H9 (cell line): Measurements from ENCODE around the gene CARMIL3. TPM values are rescaled to one million over a fixed set of nuclear protein-coding genes. Genes with fewer than 3 reads are reported as not detected.

Experiments
- DNase-seq: peaks from one replicate; pipeline ENCODE4 v3.0.0-alpha.2; 2017
- H2AFZ ChIP-seq: one replicate; pipeline ENCODE4 v1.6.1; 2013; ENCODE audit warnings: mild to moderate bottlenecking, low read length, control low read depth, moderate library complexity
- H2AK5ac ChIP-seq: 2 replicates; pipeline ENCODE4 v1.6.1; 2013; ENCODE audit warnings: low read length, control low read depth, mixed read lengths; ENCODE audit not compliant: insufficient read length
- H2BK120ac ChIP-seq: one replicate; pipeline ENCODE4 v1.6.1; 2013; ENCODE audit warnings: low read depth, mild to moderate bottlenecking, low read length, control low read depth, inconsistent platforms; ENCODE audit not compliant: poor library complexity, severe bottlenecking
- H2BK12ac ChIP-seq: 2 replicates; pipeline ENCODE4 v1.6.1; 2013; ENCODE audit warnings: low read length, control low read depth, mixed read lengths, low read depth; ENCODE audit not compliant: insufficient read length
- H2BK15ac ChIP-seq: 2 replicates; pipeline ENCODE4 v1.6.1; 2013; ENCODE audit warnings: low read depth, low read length, control low read depth
- H2BK20ac ChIP-seq: one replicate; pipeline ENCODE4 v1.6.1; 2013; ENCODE audit warnings: low read depth, mild to moderate bottlenecking, low read length, control low read depth, inconsistent platforms; ENCODE audit not compliant: poor library complexity, severe bottlenecking
- H2BK5ac ChIP-seq: 2 replicates; pipeline ENCODE4 v1.6.1; 2013; ENCODE audit warnings: low read length, control low read depth, mixed read lengths; ENCODE audit not compliant: insufficient read length
- H3K14ac ChIP-seq: 2 replicates; pipeline ENCODE4 v1.6.1; 2013; ENCODE audit warnings: low read length, control low read depth; ENCODE audit not compliant: insufficient read depth
- H3K18ac ChIP-seq: 2 replicates; pipeline ENCODE4 v1.6.1; 2013; ENCODE audit warnings: low read depth, mild to moderate bottlenecking, mixed read lengths, low read length, control low read depth; ENCODE audit not compliant: insufficient read length
- H3K23ac ChIP-seq: 2 replicates; pipeline ENCODE4 v1.6.1; 2013; ENCODE audit warnings: low read length, control low read depth, mixed read lengths, low read depth; ENCODE audit not compliant: insufficient read length
- H3K23me2 ChIP-seq: 2 replicates; pipeline ENCODE4 v1.6.1; 2013; ENCODE audit warnings: low read depth, mild to moderate bottlenecking, mixed read lengths, low read length, control low read depth; ENCODE audit not compliant: insufficient read length, poor library complexity, severe bottlenecking
- H3K27ac ChIP-seq: 2 replicates; pipeline ENCODE4 v1.5.1; 2013; ENCODE audit warnings: low read length, control low read depth, mixed read lengths, low read depth; ENCODE audit not compliant: insufficient read length
- H3K27me3 ChIP-seq: 2 replicates; pipeline ENCODE4 v1.6.1; 2013; ENCODE audit warnings: low read length, control low read depth, inconsistent platforms; ENCODE audit not compliant: insufficient read depth
- H3K4ac ChIP-seq: 2 replicates; pipeline ENCODE4 v1.6.1; 2013; ENCODE audit warnings: low read depth, mild to moderate bottlenecking, control low read depth, inconsistent platforms, low read length, moderate library complexity
- H3K4me1 ChIP-seq: 2 replicates; pipeline ENCODE4 v1.6.1; 2013; ENCODE audit warnings: low read length, control low read depth, inconsistent platforms; ENCODE audit not compliant: insufficient read depth
- H3K4me2 ChIP-seq: 2 replicates; pipeline ENCODE4 v1.6.1; 2013; ENCODE audit warnings: low read length, control low read depth, mixed read lengths; ENCODE audit not compliant: insufficient read length, insufficient read depth
- H3K56ac ChIP-seq: 2 replicates; pipeline ENCODE4 v1.6.1; 2013; ENCODE audit warnings: low read depth, mild to moderate bottlenecking, mixed read lengths, low read length, control low read depth; ENCODE audit not compliant: insufficient read length
- H3K79me1 ChIP-seq: 2 replicates; pipeline ENCODE4 v1.6.1; 2013; ENCODE audit warnings: low read depth, mild to moderate bottlenecking, moderate library complexity, low read length, control low read depth, inconsistent platforms; ENCODE audit not compliant: insufficient read depth, poor library complexity, severe bottlenecking
- H3K79me2 ChIP-seq: 2 replicates; pipeline ENCODE4 v1.6.1; 2013; ENCODE audit warnings: low read length, control low read depth, inconsistent platforms; ENCODE audit not compliant: insufficient read depth
- H3K9ac ChIP-seq: 2 replicates; pipeline ENCODE4 v1.6.1; 2013; ENCODE audit warnings: low read length, control low read depth, mixed read lengths; ENCODE audit not compliant: insufficient read length; ENCODE audit errors: extremely low read depth
- H3K9me3 ChIP-seq: one replicate; pipeline ENCODE4 v1.6.1; 2013; ENCODE audit warnings: low read depth, low read length, inconsistent platforms; ENCODE audit not compliant: control insufficient read depth
- H3T11ph ChIP-seq: one replicate; pipeline ENCODE4 v1.6.1; 2013; ENCODE audit warnings: mild to moderate bottlenecking, low read length, control low read depth, inconsistent platforms
- H4K20me1 ChIP-seq: one replicate; pipeline ENCODE4 v1.6.1; 2013; ENCODE audit not compliant: control insufficient read depth, insufficient read length, insufficient read depth
- H4K5ac ChIP-seq: 2 replicates; pipeline ENCODE4 v1.6.1; 2013; ENCODE audit warnings: low read depth, mild to moderate bottlenecking, mixed read lengths, low read length, control low read depth; ENCODE audit not compliant: insufficient read length
- H4K8ac ChIP-seq: replicated peaks from 2 replicates; pipeline ENCODE4 v1.6.1; 2013; ENCODE audit warnings: low read length, control low read depth, mixed read lengths, low read depth; ENCODE audit not compliant: insufficient read length
- H4K91ac ChIP-seq: 2 replicates; pipeline ENCODE4 v1.6.1; 2013; ENCODE audit warnings: low read depth, mild to moderate bottlenecking, moderate library complexity, mixed read lengths, low read length, control low read depth; ENCODE audit not compliant: insufficient read length
- H3K27ac Mint-ChIP-seq, 3 experiments: 2 replicates in 2 of 3; 3 replicates in 1 of 3; pipeline ENCODE4 v1.8.0; 2020 to 2021; ENCODE audit warnings: mixed read lengths in 3 of 3, mild to moderate bottlenecking in 1 of 3, moderate library complexity in 1 of 3
- H3K27me3 Mint-ChIP-seq: 2 replicates; pipeline ENCODE4 v1.8.0; 2021; ENCODE audit warnings: low read depth, mild to moderate bottlenecking, moderate library complexity, mixed read lengths
- H3K36me3 Mint-ChIP-seq, 3 experiments: 2 replicates in 2 of 3; 3 replicates in 1 of 3; pipeline ENCODE4 v1.8.0; 2020 to 2021; ENCODE audit warnings: low read depth in 3 of 3, mixed read lengths in 3 of 3; ENCODE audit not compliant: insufficient read depth in 1 of 3
- H3K4me1 Mint-ChIP-seq, 2 experiments: 2 replicates each; pipeline ENCODE4 v1.8.0; 2020; ENCODE audit warnings: mixed read lengths in 2 of 2
- H3K4me3 Mint-ChIP-seq, 2 experiments: 2 replicates in 1 of 2; 3 replicates in 1 of 2; pipeline ENCODE4 v1.8.0; 2020 to 2021; ENCODE audit warnings: mild to moderate bottlenecking in 2 of 2, mixed read lengths in 2 of 2, moderate library complexity in 1 of 2
- H3K9me3 Mint-ChIP-seq, 2 experiments: 2 replicates in 1 of 2; 3 replicates in 1 of 2; pipeline ENCODE4 v1.8.0; 2020; ENCODE audit warnings: mild to moderate bottlenecking in 2 of 2, mixed read lengths in 2 of 2, moderate library complexity in 1 of 2
- WGBS: extraction: QIAGEN DNeasy Blood & Tissue Kit; methylation state at CpG from one replicate; pipeline ENCODE4 v1.1.7; 2013; ENCODE audit warnings: missing lambda C conversion rate, low lambda C conversion rate, mixed read lengths; ENCODE audit not compliant: insufficient read length; ENCODE audit errors: extremely low coverage; 5-methylcytosine and 5-hydroxymethylcytosine counted together
- total RNA-seq: library from RNA; stranded (reverse); gene quantifications from 2 replicates; pipeline ENCODE4 v1.2.1, GENCODE V29; 2021
- TF ChIP-seq, protein P1 (sequence below): fragments of 200-600 bp; sonication (generic); conservative IDR thresholded peaks from 3 replicates; pipeline ENCODE4 v1.8.0; 2021; ENCODE audit warnings: antibody characterized with exemption, mild to moderate bottlenecking

Gene CARMIL3
- total RNA-seq, 1 experiment from 2014 or later = 5.8 TPM

DNA sequence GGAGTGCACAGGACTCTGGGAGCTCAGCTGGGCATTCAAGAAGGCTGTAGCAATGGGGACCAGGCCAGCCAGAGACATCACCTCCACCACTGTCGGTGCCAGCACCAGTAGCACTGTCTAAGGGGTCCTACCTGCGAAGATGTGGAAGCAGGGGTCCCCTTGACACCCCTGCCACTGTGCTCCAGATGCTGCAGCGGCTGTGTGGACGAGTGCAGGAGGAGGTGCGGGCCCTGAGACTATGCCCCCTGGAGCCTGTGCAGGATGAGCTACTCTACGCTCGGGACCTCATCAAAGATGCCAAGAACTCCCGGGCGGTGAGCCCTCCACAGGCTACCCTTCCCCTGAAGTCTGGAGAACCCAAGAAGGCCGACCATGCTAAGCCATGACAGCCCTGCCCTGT, 8.6 kb downstream of the CARMIL3 start:
- Histone ChIP-seq H2BK5ac (no peak overlapping the region), H4K20me1 (peaks cover 2% of the 10 kb centered on the region), H2BK20ac (no peak overlapping the region), H3K4ac (no peak overlapping the region), H4K5ac (no peak overlapping the region), H4K8ac (no peak overlapping the region), H3K18ac (no peak overlapping the region), H3K27ac (no peak overlapping the region), H2BK15ac (no peak overlapping the region), H3K9me3 (no peaks in the 10 kb centered on the region), H2BK120ac (no peak overlapping the region), H3K4me2 (no peak overlapping the region), H2BK12ac (no peak overlapping the region), H3K14ac (no peak overlapping the region), H3K79me1 (no peaks in the 10 kb centered on the region), H2AFZ (no peak overlapping the region), H4K91ac (no peak overlapping the region), H3K79me2 (no peaks in the 10 kb centered on the region), H2AK5ac (no peak overlapping the region), H3T11ph (no peak overlapping the region), H3K4me1 (no peaks in the 10 kb centered on the region), H3K56ac (no peak overlapping the region), H3K27me3 (no peaks in the 10 kb centered on the region), H3K23ac (no peak overlapping the region), H3K23me2 (no peaks in the 10 kb centered on the region), H3K9ac (no peak overlapping the region)
- H3K36me3 Mint-ChIP-seq = peaks cover 3 to 7% (median 4%) of the 10 kb centered on the region in 3 experiments; a peak in 5 of 7 replicates
- H3K27ac Mint-ChIP-seq = no peak overlapping the region
- H3K27me3 Mint-ChIP-seq = no peaks in the 10 kb centered on the region; the same call in 1 of the 2 replicates
- H3K4me3 Mint-ChIP-seq = peak overlapping the region in 1 of 2 experiments; percentile 10; a peak in 1 of 5 replicates
- DNase-seq = no peak
- no CpG with 5 or more reads among the region's 10 CpGs for WGBS
- TF ChIP-seq, protein P1, sequence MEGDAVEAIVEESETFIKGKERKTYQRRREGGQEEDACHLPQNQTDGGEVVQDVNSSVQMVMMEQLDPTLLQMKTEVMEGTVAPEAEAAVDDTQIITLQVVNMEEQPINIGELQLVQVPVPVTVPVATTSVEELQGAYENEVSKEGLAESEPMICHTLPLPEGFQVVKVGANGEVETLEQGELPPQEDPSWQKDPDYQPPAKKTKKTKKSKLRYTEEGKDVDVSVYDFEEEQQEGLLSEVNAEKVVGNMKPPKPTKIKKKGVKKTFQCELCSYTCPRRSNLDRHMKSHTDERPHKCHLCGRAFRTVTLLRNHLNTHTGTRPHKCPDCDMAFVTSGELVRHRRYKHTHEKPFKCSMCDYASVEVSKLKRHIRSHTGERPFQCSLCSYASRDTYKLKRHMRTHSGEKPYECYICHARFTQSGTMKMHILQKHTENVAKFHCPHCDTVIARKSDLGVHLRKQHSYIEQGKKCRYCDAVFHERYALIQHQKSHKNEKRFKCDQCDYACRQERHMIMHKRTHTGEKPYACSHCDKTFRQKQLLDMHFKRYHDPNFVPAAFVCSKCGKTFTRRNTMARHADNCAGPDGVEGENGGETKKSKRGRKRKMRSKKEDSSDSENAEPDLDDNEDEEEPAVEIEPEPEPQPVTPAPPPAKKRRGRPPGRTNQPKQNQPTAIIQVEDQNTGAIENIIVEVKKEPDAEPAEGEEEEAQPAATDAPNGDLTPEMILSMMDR = no peak
- H3K4me1 Mint-ChIP-seq = peaks cover 2 to 11% of the 10 kb centered on the region in 2 experiments; a peak in 3 of 4 replicates
- no peaks in the 10 kb centered on the region for H3K9me3 Mint-ChIP-seq
